ENCODE data around the gene LCLAT1.

LCLAT1 gene

DNA sequence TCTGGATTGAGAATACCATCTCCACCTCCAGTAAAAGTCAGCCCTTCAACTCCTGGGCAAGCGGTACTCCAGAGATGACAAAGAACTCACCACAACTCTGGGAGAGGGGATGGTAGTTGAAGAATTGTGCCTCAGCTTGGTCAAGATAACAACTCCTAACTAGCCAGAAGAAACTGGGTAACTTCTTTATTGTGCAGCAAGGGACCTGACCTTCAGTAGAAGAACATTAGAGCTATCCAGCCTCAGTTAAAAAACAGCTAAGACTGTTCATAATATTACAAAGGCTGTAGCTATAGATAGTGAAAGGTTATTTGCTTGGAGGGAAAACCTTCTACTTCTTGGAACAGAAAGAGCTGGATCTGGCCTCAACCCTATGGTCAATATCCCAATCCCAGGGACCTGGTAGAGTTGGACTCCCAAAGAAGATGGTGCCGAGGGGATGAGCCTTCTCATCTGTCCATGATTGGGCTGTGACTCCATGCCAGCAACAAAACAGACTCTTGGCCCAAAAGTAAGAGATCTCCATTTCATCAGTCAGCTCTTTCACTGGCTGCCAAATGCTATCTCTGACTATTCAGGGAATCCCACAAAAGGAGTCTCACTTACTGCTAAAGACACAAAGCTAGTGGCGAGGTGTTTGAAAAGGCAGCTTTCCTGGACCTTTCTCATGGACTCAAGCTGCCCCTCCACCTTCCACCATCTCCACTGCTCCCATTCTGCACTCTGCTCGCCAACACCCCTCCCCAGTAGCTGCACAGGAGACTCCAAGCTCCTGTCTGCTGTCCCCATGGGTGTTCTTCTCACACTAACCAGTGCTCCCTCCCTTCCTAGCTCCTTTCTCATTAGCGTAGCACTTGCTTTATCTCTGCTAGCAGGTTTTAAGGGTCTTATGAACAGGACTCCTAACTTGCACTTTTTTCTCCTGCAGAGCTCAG, 214.4 kb downstream of the LCLAT1 start:
- Histone ChIP-seq H3K36me3 (ENCODE audit: control insufficient read depth in 2 of 2, insufficient read depth in 1 of 2, low read length in 2 of 2) (no peaks in the 10 kb centered on the region), H3K4me3 (ENCODE audit: low read depth, low read length) (no peak overlapping the region), H3K4me1 (ENCODE audit: control insufficient read depth, insufficient read depth, low read length) (no peaks in the 10 kb centered on the region), H3K27ac (ENCODE audit: extremely low read depth, low read depth, low read length) (no peak overlapping the region), H3K9me3 (ENCODE audit: control insufficient read depth, insufficient read depth, low read depth, low read length) (no peaks in the 10 kb centered on the region)
- CTCF ChIA-PET = interaction anchor here (0.6 to 1.9 kb wide), 5 partner anchors 19 to 573 kb away, joined by 3 to 8 read pairs (median 4); partner anchors contain the start of gene EHD3
- no peak for TF ChIP-seq ZNF558 (tag by site-specific recombination; IDR thresholded peaks at IDR 0.05)
- TF ChIP-seq, protein P1, sequence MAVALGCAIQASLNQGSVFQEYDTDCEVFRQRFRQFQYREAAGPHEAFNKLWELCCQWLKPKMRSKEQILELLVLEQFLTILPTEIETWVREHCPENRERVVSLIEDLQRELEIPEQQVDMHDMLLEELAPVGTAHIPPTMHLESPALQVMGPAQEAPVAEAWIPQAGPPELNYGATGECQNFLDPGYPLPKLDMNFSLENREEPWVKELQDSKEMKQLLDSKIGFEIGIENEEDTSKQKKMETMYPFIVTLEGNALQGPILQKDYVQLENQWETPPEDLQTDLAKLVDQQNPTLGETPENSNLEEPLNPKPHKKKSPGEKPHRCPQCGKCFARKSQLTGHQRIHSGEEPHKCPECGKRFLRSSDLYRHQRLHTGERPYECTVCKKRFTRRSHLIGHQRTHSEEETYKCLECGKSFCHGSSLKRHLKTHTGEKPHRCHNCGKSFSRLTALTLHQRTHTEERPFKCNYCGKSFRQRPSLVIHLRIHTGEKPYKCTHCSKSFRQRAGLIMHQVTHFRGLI (tag by site-specific recombination; IDR thresholded peaks at IDR 0.05) = no peak
- TF ChIP-seq ZNF366 (tag by site-specific recombination; conservative IDR thresholded peaks at IDR 0.05) = no peak
- TF ChIP-seq ZNF394 (tag by site-specific recombination; IDR thresholded peaks at IDR 0.05; ENCODE audit: borderline replicate concordance) = no peak
- no peak for TF ChIP-seq ZNF19 (tag by site-specific recombination; IDR thresholded peaks at IDR 0.05; ENCODE audit: low read depth)
- TF ChIP-seq ZNF280D (tag by site-specific recombination; IDR thresholded peaks at IDR 0.05) = no peak
- TF ChIP-seq PRDM4 (tag by site-specific recombination; IDR thresholded peaks at IDR 0.05) = no peak
- TF ChIP-seq ZNF184 (tag by site-specific recombination; IDR thresholded peaks at IDR 0.05) = no peak
- no peak for TF ChIP-seq ZNF660 (tag by site-specific recombination; IDR thresholded peaks at IDR 0.05)
- TF ChIP-seq PRDM6 (tag by site-specific recombination; IDR thresholded peaks at IDR 0.05) = no peak
- TF ChIP-seq, protein P2, sequence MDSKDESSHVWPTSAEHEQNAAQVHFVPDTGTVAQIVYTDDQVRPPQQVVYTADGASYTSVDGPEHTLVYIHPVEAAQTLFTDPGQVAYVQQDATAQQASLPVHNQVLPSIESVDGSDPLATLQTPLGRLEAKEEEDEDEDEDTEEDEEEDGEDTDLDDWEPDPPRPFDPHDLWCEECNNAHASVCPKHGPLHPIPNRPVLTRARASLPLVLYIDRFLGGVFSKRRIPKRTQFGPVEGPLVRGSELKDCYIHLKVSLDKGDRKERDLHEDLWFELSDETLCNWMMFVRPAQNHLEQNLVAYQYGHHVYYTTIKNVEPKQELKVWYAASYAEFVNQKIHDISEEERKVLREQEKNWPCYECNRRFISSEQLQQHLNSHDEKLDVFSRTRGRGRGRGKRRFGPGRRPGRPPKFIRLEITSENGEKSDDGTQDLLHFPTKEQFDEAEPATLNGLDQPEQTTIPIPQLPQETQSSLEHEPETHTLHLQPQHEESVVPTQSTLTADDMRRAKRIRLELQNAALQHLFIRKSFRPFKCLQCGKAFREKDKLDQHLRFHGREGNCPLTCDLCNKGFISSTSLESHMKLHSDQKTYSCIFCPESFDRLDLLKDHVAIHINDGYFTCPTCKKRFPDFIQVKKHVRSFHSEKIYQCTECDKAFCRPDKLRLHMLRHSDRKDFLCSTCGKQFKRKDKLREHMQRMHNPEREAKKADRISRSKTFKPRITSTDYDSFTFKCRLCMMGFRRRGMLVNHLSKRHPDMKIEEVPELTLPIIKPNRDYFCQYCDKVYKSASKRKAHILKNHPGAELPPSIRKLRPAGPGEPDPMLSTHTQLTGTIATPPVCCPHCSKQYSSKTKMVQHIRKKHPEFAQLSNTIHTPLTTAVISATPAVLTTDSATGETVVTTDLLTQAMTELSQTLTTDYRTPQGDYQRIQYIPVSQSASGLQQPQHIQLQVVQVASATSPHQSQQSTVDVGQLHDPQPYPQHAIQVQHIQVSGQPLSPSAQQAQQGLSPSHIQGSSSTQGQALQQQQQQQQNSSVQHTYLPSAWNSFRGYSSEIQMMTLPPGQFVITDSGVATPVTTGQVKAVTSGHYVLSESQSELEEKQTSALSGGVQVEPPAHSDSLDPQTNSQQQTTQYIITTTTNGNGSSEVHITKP (tag by site-specific recombination; IDR thresholded peaks at IDR 0.05) = no peak
- no peak for TF ChIP-seq MYNN (tag by site-specific recombination; IDR thresholded peaks at IDR 0.05; ENCODE audit: borderline replicate concordance)
- TF ChIP-seq TRIM28 (IDR thresholded peaks at IDR 0.05; ENCODE audit: borderline replicate concordance, low read length) = no peak
- no peak for TF ChIP-seq ZSCAN5A (tag by site-specific recombination; IDR thresholded peaks at IDR 0.05)
- no peak for TF ChIP-seq ZNF202 (tag by site-specific recombination; IDR thresholded peaks at IDR 0.05; ENCODE audit: borderline replicate concordance)
- TF ChIP-seq ZNF148 (tag by site-specific recombination; IDR thresholded peaks at IDR 0.05; ENCODE audit: borderline replicate concordance) = no peak
- POLR2A ChIA-PET = no interaction called here

All from HEK293 (cell line).